NCI-H2107 treated with DMSO at 0.1 percent for 48 hours (cell line): ENCODE measurements around the gene SLC25A24.
"Not testable (repeated sequence)": the region's sequence is repeated elsewhere in the genome, so short reads cannot be mapped to it uniquely, and the experiment has no call there.

Experiments
- DNase-seq: peaks from one replicate; lab custom pipeline; 2025; ENCODE audit not compliant: unreplicated experiment; lab: John Stamatoyannopoulos, UW

The SLC25A24 gene

DNA sequence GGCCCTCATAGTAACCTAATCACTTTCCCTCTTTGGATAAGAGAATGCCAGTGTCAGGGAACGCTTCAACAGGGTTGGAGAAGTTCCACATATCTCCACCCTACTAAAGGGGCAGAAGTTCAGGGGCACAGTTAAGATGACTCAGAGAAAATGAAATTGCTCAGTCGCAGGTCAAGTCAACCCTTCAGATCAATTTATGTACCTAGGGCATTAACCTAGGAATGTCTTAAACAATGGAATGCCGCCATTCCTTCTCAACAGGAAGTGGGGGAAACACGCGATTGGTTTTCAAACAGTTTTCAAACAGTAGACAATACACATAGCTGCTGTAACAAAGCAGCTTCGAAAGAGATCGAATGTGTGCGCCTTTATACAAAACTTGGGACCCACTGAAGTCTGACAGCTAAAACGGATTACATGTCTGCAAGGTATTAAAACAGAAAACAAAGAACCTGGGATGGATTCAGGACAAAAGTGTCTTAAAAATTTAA, 897 bp downstream of the SLC25A24 start:
- peak; percentile 10 for DNase-seq

DNA sequence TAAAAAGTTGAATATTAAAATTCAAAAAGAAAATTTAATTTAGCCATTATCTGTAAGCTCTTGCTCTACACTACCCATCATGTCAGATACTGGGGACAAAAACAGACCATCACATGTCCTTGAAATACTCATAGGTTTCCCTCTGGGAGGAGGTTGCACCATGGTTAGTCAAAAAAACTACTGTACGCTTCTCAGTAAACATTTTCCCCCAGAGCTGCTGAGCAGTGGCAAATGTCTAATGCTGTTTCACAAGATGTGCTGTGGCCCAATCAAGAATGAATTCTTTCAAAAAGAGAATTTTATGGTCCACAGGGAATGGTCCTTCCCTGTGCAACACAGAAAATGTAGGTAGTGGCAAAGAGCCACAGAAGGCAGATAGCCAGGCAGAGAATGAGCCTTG, 6.1 kb downstream of the SLC25A24 start:
- no peak for DNase-seq

DNA sequence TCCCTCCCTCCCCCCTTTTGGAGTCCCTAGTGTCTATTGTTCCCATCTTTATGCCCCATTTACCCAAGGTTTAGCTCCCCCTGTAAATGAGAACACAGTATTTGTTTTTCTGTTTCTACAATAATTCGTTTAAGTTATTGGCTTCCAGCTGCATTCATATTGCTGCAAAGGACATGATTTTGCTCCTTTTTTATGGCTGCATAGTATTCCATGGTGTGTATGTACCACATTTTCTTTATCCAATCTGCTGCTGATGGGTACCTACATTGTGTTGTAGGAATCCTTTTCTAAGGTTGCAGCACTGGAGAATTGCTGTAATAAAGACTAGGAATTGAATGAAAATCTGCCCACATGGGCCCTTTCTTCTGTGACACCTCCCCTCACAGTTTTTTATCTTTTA, 6.8 kb downstream of the SLC25A24 start:
- DNase-seq = no peak

DNA sequence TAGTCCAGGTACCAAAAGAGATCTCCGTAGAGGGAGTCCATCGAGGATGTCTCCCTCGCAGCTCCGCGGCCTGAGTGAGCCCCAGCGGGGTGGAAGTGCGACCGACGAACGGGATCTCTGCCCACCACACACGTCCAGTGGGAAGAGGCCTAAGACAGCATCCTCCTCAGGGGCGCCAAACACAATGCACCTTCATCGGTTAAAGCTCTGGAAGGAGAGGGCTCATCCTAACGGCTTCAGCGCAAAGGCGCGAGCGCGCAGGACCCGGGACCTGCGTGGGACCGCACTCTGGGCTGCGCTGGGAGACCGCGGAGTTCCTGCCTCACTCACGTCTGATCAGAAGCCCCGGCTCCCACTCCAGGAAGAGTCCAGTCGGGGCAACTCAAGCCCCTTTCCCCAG, 7.6 kb downstream of the SLC25A24 start:
- no peak for DNase-seq

DNA sequence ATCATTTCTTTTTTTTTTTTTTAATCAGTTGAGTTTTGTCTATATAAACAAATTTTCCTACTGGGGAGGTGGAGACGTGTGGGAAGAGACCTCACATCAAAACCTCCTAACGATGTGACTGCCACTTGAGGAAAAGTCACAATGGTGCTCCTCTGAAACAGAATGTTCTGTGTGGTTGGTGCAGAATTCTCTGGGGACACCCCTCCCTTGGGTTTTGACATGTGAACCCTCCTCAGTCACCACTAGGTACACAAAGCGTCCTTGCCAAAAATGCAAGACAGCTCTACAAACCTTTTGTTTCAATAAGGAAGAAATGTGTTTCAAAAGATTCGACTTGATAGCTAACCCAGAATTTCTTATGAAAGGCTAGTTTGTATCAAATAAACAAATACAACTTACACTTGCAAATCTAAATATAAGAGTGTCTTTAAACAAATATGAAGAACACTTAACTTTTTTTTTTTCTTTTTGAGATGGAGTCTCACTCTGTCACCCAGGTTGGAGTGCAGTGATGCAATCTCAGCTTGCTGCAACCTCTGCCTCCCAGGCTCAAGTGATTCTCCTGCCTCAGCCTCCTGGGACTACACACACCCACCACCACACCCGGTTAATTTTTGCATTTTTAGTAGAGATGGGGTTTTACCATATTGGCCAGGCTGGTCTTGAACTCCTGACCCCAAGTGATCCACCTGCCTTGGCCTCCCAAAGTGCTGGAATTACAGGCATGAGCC, 9.3 kb downstream of the SLC25A24 start:
- DNase-seq = peak; percentile 43

DNA sequence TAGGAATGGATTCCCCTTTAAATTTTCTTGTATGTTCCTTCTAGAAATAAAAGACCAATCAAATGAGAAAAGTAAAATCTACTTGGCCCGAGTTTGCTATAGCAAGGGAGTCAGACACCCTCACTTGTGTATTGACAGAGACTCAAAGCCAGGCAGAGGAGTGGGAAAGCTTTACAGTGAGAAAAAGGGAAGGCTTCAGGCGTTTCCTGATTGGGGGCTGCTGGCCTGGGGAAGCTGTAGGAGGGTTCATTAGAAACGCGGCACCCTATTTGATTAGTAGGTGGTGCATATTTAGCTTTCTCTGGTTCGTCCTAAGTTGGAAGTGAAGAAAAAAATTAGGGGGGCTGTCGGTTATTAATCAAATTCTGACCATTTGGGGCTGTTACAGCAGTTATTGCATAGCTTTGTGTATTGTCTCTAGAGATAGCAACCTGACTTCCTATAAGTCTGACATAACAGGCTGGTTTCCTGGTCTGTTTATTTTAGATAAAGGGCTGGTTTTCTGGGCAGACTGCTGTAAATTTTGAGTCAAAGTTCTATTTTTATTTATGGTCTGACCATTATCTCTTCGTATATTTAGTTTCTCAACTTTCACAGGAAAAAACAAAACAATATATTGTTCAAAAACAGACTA, 10.0 kb downstream of the SLC25A24 start:
- DNase-seq = no peak

DNA sequence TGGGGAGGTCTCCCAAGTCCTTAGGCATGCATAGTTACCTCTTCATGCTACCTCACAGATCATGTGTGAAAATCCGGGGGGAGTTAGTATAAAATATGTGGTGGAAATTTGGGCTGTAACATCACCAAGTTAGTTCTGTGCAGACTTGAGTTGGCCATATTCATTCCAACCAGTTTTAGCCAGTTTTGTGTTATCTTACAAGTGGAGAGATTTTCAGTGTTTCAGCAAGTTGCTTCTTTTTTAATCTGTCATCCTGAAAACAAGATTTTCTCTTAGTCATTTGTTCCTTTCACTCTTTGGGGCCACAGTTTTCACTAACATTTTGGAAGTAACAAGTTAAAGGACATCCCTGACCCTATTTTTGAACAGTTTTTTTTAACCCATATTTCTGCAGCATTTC, 11.3 kb downstream of the SLC25A24 start:
- no peak for DNase-seq

DNA sequence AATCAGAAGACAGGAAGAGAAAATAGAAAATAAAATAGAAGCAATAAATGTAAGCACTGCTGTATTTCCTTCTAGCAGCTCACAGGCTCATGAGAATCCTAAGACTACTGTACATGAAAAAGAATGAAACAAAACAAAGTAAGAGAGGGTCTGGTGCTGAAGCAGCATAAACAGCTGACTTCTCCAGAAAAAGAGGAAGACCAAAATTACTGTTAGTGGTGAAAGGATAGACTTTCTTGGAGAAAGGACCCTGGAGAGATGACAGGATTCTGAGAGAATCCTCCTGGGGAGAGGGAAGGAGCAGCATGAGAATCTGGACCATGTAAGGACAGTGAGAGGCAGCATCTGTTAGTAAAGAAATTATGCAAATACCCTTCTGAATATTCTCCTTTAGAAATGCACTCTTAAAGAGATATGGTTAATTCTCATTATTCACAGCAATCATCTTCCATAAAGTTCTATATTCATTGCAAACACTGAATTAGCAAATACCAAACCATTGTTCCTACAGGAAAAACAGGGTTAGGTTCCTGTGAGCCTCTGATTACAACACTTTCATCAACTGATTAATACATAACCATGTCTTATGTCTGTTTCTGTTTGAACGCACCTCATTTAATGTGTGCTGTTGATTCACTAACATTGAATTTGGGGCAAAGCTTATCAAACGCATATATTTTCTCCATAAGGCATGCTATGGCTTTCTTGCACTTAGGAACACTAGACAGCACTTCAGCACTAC, 17.0 kb downstream of the SLC25A24 start:
- DNase-seq = no peak

DNA sequence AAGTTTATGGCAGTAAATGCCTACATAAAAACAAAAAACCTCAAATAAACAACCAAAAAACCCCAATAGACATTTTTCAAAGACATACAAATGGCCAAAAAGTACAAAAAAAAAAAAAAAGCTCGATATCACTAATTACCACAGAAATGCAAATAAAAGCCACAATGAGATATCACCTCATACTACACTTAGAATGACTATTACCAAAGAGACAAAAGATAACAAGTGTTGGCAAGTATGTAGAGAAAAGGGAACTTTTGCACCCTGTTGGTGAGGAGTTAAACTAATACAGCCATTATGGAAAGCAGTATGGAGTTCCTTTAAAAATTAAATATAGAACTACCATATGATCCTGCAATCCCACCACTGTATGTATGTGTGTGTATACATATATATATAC, 21.1 kb downstream of the SLC25A24 start:
- DNase-seq = no peak

DNA sequence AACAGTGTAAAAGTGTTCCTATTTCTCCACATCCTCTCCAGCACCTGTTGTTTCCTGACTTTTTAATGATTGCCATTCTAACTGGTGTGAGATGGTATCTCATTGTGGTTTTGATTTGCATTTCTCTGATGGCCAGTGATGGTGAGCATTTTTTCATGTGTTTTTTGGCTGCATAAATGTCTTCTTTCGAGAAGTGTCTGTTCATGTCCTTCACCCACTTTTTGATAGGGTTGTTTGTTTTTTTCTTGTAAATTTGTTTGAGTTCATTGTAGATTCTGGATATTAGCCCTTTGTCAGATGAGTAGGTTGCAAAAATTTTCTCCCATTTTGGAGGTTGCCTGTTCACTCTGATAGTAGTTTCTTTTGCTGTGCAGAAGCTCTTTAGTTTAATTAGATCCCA, 37.7 kb downstream of the SLC25A24 start:
- not testable (repeated sequence) for DNase-seq

DNA sequence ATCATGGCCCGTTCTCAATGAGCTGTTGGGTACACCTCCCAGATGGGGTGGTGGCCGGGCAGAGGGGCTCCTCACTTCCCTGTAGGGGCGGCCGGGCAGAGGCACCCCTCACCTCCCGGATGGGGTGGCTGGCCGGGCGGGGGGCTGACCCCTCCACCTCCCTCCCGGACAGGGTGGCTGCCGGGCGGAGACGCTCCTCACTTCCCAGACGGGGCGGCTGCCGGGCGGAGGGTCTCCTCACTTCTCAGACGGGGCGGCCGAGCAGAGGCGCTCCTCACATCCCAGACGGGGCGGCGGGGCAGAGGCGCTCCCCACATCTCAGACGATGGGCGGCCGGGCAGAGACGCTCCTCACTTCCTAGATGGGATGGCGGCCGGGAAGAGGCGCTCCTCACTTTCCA, 40.2 kb downstream of the SLC25A24 start:
- DNase-seq = not testable (repeated sequence)

DNA sequence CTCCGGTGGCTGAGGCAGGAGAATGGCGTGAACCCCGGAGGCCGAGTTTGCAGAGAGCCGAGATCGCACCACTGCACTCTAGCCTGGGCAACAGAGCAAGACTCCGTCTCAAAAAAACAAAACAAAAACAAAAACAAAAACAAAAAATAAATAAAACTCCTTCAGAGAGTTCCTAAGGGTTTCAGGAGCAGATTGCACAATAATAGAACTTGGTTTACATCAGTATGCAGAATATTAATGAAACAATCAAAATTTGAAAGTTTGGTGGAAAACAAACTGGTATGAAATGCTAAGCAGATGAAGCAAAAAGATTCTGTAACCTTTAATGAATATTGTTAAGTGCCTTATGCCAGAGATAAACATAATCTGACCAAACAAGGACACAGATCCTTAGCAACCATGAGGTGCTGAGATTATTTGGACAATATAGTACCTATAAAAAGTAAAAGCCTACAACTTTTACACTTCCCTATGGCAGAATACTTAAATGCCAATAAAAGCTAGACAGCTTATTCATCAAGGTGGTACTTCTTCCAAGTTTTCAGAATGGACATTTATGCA, 41.2 kb downstream of the SLC25A24 start:
- DNase-seq = no peak

DNA sequence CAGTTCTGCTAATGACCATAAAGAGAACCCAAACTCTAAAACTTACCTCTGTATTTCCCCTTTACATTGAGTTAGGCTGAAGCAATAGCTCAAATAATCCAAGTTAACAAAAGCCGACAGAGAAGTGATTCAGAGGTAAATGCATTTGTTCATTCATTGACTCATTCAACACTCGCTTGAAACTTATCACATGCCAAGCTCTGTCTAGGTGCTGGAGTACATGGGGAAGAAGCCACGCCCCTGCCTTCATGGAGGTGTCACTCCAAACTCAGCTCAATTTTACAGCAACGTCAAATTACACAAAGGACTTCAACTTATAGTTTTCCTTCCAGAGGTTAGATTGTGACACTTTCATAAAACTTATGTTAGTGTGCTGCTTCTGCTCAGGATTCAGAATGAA, 45.8 kb downstream of the SLC25A24 start:
- no peak for DNase-seq

DNA sequence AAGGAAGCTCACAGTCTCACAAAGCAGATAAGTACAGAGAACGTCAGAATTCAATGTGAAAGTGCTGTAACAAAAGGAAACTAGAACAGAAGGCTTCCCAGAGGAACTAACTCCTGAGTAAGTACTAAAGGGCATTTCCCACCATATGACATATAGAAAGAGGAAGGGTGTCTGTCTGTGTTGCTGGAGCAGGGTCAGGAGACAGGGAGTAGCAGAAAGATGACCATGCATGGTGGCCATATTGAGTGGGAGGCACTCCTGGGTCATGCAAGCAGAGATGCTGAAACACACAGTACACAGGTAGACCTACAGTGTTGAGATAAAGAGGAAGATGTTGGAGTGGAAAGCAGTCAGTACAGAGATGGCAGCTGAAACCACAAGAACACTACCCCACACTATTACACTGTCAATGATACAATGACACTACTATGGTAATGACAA, 47.3 kb downstream of the SLC25A24 start:
- DNase-seq = no peak

DNA sequence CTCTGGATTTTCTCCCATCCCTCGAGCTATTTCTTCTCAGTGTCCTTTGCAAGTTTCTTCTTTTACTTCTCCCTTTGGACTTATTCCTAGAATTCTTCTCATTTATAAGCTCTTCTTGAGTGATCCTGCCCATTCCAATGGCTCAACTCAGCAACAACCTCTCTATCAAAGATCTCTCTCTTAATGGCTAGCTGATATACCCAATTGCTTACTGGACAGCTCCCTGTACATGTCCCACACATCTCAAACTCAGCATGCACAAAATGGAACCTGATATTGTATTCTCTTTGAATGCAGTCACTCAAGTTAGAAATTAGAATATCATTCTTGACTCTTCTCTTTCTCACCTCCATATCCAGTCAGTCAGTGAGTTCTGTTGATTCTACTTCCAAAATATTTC, 48.6 kb downstream of the SLC25A24 start:
- no peak for DNase-seq

DNA sequence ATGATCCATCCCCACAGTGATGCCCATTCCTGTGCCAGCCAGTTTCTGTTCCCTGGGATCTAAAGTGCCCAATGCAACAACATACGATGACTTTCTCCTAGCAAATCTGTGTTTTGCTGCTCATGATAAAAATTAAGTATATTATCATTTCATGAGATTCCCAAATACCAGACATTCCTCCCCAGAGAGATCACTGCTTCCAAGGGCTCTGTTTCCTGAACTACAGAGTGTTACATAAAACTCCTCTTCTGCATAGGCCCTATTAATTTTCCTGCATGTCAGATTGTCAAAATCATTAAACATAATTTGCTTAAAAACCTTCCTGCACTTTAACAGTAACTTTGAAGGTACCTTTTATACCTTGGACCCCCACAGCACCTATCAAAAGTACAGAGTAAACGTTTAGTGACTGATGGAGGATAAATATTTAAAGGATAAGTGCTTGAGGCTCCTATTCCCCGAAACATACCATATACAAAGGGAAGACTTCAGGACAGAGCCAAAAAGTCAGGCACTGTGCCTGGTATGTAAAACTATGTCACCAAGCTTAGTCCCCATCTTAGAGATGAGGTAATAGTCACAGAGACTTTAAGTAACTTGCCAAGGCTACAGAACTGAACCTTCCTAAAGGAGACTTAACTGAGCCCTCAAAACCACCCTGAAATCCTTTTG, 50.2 kb downstream of the SLC25A24 start:
- no peak for DNase-seq

DNA sequence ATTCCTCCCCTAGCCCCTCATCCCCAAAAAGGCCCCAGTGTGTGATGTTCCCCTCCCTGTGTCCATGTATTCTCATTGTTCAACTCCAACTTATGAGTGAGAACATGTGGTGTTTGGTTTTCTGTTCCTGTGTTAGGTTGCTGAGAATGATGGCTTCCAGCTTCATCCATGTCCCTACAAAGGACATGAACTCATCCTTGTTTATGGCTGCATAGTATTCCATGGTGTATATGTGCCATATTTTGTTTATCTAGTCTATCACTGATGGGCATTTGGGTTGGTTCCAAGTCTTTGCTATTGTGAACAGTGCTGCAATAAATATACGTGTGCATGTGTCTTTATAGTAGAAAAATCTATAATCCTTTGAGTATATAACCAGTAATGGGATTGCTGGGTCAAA, 55.6 kb downstream of the SLC25A24 start:
- DNase-seq = not testable (repeated sequence)

DNA sequence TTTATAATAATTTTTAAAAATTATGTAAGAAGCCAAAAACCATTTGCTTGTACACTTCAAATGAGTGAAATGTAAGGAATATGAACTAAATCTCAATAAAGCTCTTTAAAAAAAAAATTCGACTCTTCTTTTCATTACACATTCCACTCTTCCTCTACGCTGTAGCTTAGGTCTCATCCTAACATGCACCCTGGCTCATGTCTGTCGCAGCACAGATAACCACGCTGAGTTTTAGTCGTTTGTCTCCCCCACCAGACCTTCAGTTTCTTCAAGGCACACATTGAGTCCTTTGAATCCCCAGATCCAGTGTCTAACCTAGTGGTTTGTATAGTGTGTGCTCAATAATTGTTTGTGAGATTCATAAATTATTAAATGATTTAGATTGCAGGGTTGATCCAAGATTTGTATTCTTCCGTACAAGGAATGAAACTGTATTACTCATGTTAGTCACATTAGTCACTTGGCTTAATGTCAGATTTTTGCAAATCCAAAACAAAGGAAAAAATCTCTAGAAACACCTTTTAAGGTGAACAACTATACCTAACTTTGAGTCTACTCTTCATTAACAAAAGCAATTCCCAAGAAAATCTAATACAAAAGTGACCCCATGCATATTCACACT, 57.3 kb downstream of the SLC25A24 start:
- DNase-seq = no peak

DNA sequence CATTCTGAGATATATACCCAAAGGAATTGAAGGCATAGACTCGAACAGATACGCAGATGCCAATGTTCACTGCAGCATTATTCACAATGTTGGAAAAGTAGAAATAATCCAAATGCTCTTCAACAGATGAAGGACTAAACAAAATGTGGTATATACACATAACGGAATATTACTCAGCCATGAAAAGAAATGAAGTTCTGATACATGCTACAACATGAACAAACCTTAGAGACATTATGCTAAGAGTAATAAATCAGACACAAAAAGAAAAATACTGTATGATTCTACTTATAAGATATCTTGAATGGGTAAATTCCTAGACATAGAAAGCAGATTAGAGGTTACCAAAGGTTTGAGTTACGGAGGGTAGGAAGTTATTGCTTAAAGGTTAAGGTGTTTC, 57.9 kb downstream of the SLC25A24 start:
- DNase-seq = no peak

DNA sequence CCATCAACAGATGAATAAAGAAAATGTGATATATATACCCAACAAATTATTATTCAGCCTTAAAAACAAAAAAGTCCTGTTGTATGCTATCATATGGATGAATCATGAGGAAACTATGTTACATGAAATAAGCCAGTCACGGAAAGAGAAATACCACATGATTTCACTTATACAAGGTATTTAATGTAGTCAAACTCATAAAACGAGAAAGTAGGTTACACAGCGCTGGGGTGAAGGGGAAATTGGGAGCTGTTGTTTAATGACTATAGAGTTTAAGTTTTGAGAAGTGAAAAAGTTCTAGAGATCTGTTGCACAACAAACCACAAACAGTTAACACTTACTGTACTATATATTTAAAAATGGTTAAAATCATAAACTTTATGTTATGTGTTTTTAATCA, 58.5 kb downstream of the SLC25A24 start:
- no peak for DNase-seq

DNA sequence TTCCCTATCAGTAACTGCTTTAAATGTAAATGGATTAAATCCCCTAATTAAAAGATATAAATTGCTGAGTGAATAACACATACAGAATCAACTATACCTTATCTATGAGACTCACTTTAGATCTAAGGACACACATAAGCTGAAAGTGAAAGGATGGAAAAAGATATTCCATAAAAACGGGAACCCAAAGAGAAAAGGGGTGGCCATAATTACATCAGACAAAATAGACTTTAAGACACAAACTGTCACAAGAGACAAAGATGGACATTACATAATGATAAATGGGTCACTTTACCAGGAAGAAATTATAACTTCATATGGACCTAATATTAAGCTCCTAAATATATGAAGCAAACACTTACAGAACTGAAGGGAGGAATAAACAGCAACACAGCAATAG, 59.2 kb downstream of the SLC25A24 start:
- no peak for DNase-seq
